Measurements from ENCODE around the gene SH3D19.
"Not testable (repeated sequence)": the region's sequence is repeated elsewhere in the genome, so short reads cannot be mapped to it uniquely, and the experiment has no call there.

The SH3D19 gene

GRCh38 chr4:151324124-151324751 is 1.2 kb downstream of the SH3D19 start:
- DNase-seq (ENCODE audit: low read depth, low spot score): no peak
- no peak overlapping the region for H3K4me3 ChIP-seq (ENCODE audit: low read length)

- H3K4me3 ChIP-seq (ENCODE audit: low read length): no peak overlapping the region
Measured at GRCh38 chr4:151323667-151324066, 1.7 kb downstream of the SH3D19 start.

GRCh38 chr4:151322570-151322969 is 2.8 kb downstream of the SH3D19 start:
- no peak overlapping the region for H3K4me3 ChIP-seq (ENCODE audit: low read length)
- DNase-seq (ENCODE audit: low read depth, low spot score): no peak

More at GRCh38 chr4:151323667-151324066, 1.7 kb downstream of the SH3D19 start:
- DNase-seq (ENCODE audit: low read depth, low spot score): no peak

DNA sequence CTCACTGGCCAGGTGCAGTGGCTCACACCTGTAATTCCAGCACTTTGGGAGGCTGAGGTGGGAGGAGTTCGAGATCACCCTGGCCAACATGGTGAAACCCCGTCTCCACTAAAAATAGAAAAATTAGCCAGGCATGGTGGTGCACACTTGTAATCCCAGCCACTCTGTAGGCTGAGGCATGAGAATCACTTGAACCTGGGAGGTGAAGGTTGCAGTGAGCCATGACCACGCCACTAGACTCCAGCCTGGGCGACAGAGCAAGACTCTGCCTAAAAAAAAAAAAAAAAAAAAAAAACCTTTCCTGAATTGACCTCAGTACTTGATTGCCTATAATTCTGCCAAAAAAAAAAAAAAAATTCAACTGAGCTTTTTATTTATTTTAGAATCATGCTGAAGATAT is 3.2 kb downstream of the SH3D19 start:
- not testable (repeated sequence) for DNase-seq (ENCODE audit: low read depth, low spot score); H3K4me3 ChIP-seq (ENCODE audit: low read length)

- DNase-seq (ENCODE audit: low read depth, low spot score): no peak
- no peak overlapping the region for H3K4me3 ChIP-seq (ENCODE audit: low read length)
Measured at GRCh38 chr4:151321586-151321985, 3.8 kb downstream of the SH3D19 start.

DNA sequence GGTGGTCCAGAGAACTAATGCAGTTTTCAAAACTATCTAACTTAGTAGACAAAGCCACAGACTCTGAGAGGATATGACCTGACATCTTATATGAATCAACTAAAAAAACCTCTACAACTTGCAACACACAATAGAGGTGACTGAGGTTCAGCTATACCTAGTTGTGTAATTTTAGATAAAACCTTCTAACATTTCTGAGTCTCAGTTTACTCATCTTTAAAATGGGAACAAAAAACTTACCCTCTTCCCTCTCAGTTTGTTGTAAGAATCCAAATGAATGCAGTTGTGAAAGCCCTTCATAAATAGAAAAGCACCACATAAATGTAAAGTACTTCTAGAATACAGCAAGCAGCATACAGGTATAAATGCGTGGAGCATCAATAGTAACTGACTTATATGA is 5.9 kb downstream of the SH3D19 start:
- no peak for DNase-seq (ENCODE audit: low read depth, low spot score)
- no peak overlapping the region for H3K4me3 ChIP-seq (ENCODE audit: low read length)

- no peak for DNase-seq (ENCODE audit: low read depth, low spot score)
- H3K4me3 ChIP-seq (ENCODE audit: low read length): no peak overlapping the region
Measured at GRCh38 chr4:151318307-151319006, 6.9 kb downstream of the SH3D19 start.

GRCh38 chr4:151316645-151317044 is 8.8 kb downstream of the SH3D19 start:
- no peak overlapping the region for H3K4me3 ChIP-seq (ENCODE audit: low read length)
- DNase-seq (ENCODE audit: low read depth, low spot score): no peak

- DNase-seq (ENCODE audit: low read depth, low spot score): no peak
- no peak overlapping the region for H3K4me3 ChIP-seq (ENCODE audit: low read length)
Measured at GRCh38 chr4:151315212-151315886, 10.1 kb downstream of the SH3D19 start.

- DNase-seq (ENCODE audit: low read depth, low spot score): no peak
- no peak overlapping the region for H3K4me3 ChIP-seq (ENCODE audit: low read length)
Measured at GRCh38 chr4:151314479-151314878, 10.9 kb downstream of the SH3D19 start.

GRCh38 chr4:151314010-151314355 is 11.4 kb downstream of the SH3D19 start:
- no peak overlapping the region for H3K4me3 ChIP-seq (ENCODE audit: low read length)
- no peak for DNase-seq (ENCODE audit: low read depth, low spot score)

GRCh38 chr4:151313306-151314009 is 11.9 kb downstream of the SH3D19 start:
- no peak for DNase-seq (ENCODE audit: low read depth, low spot score)
- no peak overlapping the region for H3K4me3 ChIP-seq (ENCODE audit: low read length)

DNA sequence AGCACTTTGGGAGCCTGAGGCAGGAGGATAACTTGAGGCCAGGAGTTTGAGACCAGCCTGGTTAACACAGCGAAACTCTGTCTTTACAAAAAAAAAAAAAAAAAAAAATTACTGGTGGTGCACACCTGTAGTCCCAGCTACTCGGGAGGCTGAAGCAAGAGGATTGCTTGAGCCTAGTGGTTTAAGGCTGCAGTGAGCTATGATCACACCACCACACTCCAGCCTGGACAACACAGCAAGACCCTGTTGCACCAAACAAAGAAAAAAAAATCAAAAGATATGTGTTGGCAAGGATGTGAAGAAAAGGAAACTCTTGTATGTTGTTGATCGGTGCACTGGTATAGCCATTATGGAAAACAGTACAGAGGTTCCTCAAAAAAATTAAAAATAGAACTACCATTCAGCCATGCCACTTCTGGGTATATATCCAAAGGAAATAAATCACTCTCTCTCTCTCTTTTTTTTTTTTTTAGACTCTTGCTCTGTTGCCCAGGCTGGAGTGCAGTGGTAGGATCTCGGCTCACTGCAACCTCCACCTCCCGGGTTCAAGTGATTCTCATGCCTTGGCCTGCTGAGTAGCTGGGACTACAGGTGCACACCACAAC is 15.2 kb downstream of the SH3D19 start:
- DNase-seq (ENCODE audit: low read depth, low spot score): no peak
- no peak overlapping the region for H3K4me3 ChIP-seq (ENCODE audit: low read length)

DNA sequence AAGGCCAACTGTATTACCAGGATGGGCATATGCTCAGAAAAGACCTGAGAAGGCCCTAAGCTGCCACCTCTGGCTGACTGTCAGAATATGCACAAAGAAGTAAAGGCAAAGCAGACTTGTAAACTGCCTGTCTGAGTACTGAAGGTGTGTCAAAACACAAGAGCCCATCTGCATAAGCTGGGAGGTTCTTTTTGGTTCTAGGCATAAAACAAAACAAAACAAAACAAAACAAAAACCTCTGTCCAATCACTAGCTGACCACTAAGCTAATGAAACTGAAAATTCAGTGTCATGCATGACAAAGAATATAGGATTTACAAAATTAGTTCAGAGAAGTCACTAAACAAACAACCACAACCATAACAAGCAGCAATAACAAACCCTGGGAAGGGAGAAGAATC is 20.6 kb downstream of the SH3D19 start:
- DNase-seq (ENCODE audit: low read depth, low spot score): no peak
- H3K4me3 ChIP-seq (ENCODE audit: low read length): no peak overlapping the region

- DNase-seq (ENCODE audit: low read depth, low spot score): no peak
- H3K4me3 ChIP-seq (ENCODE audit: low read length): no peak overlapping the region
Measured at GRCh38 chr4:151304226-151304625, 21.2 kb downstream of the SH3D19 start.

DNA sequence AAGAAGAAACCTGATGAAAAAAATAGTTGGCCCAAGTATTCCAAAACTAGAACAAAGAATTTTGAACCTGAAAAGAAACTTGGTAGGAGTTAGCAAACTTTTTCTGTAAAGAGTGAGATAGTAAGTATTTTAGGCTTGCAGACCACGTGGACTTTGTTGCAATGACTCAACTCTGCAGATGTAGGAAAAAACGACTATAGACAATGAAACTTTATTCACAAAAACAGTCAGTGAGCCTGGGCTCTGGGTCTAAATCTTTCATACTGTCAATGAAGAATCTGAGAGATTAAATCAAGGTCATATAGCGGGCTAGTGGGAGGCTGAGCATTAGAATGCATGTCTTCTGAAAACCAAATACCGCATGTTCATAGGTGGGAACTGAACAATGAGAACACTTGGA is 23.0 kb downstream of the SH3D19 start:
- H3K4me3 ChIP-seq (ENCODE audit: low read length): no peak overlapping the region
- DNase-seq (ENCODE audit: low read depth, low spot score): no peak

GRCh38 chr4:151297170-151297569 is 28.2 kb downstream of the SH3D19 start:
- no peak overlapping the region for H3K4me3 ChIP-seq (ENCODE audit: low read length)
- DNase-seq (ENCODE audit: low read depth, low spot score): no peak

GRCh38 chr4:151296227-151296626 is 29.2 kb downstream of the SH3D19 start:
- DNase-seq (ENCODE audit: low read depth, low spot score): no peak
- H3K4me3 ChIP-seq (ENCODE audit: low read length): no peak overlapping the region

DNA sequence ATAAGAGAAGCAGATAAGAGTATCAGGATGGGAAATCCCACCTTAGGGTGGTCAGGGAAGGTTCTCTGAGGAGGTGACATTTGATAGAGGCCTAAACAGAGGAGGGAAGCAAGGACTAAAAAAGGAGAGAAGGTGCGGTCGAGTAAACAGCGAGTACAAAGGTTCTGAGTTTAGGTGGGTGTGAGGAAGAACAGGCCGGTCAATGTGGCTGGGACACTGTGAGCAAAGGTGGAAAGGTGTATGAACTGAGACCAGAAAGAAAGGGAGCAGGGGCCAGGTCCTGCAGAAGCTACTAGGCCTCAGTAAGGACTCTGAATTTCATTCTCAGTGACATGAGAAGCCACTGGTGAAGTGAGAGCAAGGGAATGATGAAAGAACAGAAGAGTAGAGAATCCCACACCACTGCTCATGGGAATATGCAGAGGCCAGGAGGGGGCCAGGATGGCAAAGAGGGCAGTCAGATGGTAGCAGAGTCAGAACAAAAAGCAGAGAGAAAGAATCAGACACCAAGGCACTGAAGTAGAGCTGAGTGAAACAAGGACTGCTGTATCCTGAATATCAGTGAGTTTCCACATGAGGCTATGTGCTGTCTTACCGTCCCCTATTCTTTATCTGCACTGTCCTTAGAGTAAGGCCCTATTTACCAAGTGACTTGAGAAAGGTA is 30.4 kb downstream of the SH3D19 start:
- no peak overlapping the region for H3K4me3 ChIP-seq (ENCODE audit: low read length)
- no peak for DNase-seq (ENCODE audit: low read depth, low spot score)

All from Jurkat, Clone E6-1 (cell line).